GM12892 (cell line): ENCODE measurements around the gene TMEM138.

Experiments used
- POLR2A ChIP-seq: IDR thresholded peaks from 2 replicates; pipeline ENCODE4 v1.6.1; 2011; ENCODE audit warnings: low read depth, low read length, control low read depth
- POLR2AphosphoS5 ChIP-seq: IDR thresholded peaks from 2 replicates; pipeline ENCODE4 v1.6.1; 2011; ENCODE audit warnings: low read depth, low read length, control low read depth
- TAF1 ChIP-seq: IDR thresholded peaks from 2 replicates; pipeline ENCODE4 v1.6.1; 2011; ENCODE audit warnings: low read depth, mild to moderate bottlenecking, control low read depth, low read length, borderline replicate concordance

DNA sequence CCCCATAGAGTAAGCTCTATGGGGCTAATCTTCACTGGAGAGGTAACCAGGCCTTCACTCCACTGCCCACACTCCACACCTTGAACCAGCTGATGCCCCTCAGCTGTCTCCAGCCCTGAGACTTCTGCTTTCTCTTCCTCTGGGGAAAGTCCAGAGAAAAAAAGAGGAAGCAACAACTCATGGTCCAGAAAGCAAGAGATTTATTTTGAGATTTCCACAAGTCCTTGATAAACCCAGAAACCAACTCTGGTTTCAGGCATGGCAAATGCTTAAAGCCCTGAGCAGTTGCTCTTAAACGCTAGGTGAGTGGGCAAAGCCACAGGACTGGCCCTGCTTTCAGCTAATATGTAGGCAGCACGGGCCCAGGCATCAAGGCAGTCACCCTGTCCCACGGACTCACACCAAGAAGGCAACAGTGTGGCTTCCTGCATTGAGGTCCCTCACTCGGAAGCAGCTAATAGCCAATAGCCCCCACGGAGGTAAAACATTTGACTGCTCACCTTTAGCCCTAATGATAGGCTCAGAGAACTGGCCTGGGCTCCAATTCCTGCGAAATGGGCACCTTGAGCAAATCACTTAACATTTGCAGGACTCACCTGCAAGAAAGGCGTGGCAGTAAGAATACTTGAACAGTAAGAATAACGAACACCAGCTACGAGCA is 4.8 kb upstream of the TMEM138 start:
- TF ChIP-seq POLR2A, result peak; percentile 17
- TF ChIP-seq TAF1, result no peak
- no peak; the same call in 1 of the 2 replicates for TF ChIP-seq POLR2AphosphoS5
